H1 (cell line): Measurements from ENCODE around the gene USP54. TPM values are rescaled to one million over a fixed set of nuclear protein-coding genes. Genes with fewer than 3 reads are reported as not detected.

Experiments
- CTCF ChIA-PET: fragments of 300-600 bp; sonication (Branson Sonifier 250); formaldehyde crosslinking; loops from one replicate; lab custom pipeline; 2021; ENCODE audit not compliant: partially characterized antibody; lab: Charles Lee
- POLR2A ChIA-PET: fragments of 300-600 bp; sonication (Branson Sonifier 250); formaldehyde crosslinking; loops from one replicate; lab custom pipeline; 2021; ENCODE audit warnings: inconsistent platforms; ENCODE audit not compliant: partially characterized antibody; lab: Charles Lee
- DNase-seq, 2 experiments: peaks; one replicate each; pipeline versions ENCODE4 v3.0.0 to v3.0.0-alpha.2; 2010 to 2022; ENCODE audit warnings: low spot score in 2 of 2, low read depth in 1 of 2, mixed read lengths in 1 of 2
- FAIRE-seq: peaks from 2 replicates; lab custom pipeline; 2011; peaks lifted over from hg19 to GRCh38; lab: Jason Lieb, UNC
- H2AFZ ChIP-seq: 2 replicates; pipeline ENCODE4 v1.8.1; 2012; ENCODE audit warnings: low read length, inconsistent platforms
- H2AK5ac ChIP-seq: 2 replicates; pipeline ENCODE4 v1.6.1; 2013; ENCODE audit warnings: low read depth, low read length
- H2BK120ac ChIP-seq: replicated peaks from 2 replicates; pipeline ENCODE3; 2013; ENCODE audit warnings: low read depth, low read length, inconsistent platforms
- H2BK12ac ChIP-seq: 2 replicates; pipeline ENCODE4 v1.6.1; 2013; ENCODE audit warnings: low read depth, low read length
- H2BK15ac ChIP-seq: 2 replicates; pipeline ENCODE4 v1.6.1; 2013; ENCODE audit warnings: low read length
- H2BK20ac ChIP-seq: 2 replicates; pipeline ENCODE4 v1.6.1; 2013; ENCODE audit warnings: low read length
- H2BK5ac ChIP-seq: 2 replicates; pipeline ENCODE4 v1.6.1; 2013; ENCODE audit warnings: low read depth, low read length
- H3K14ac ChIP-seq: 2 replicates; pipeline ENCODE4 v1.6.1; 2013; ENCODE audit warnings: inconsistent platforms; ENCODE audit not compliant: insufficient read length
- H3K18ac ChIP-seq: 2 replicates; pipeline ENCODE4 v1.6.1; 2013; ENCODE audit warnings: low read length; ENCODE audit errors: extremely low read depth
- H3K23ac ChIP-seq: 2 replicates; pipeline ENCODE4 v1.6.1; 2013; ENCODE audit warnings: inconsistent platforms; ENCODE audit not compliant: insufficient read length
- H3K23me2 ChIP-seq: 2 replicates; pipeline ENCODE4 v1.6.1; 2013; ENCODE audit warnings: low read depth, low read length
- H3K27ac ChIP-seq: 2 replicates; pipeline ENCODE4 v1.6.1; 2011; ENCODE audit warnings: low read depth, low read length, inconsistent platforms
- H3K27me3 ChIP-seq, 4 experiments: replicated peaks in 1 of 4; 1 replicate in 1 of 4; 2 replicates in 3 of 4; pipeline versions ENCODE4 v1.6.1 to v1.8.1; 2011 to 2013; ENCODE audit warnings: low read length in 3 of 4, mild to moderate bottlenecking in 3 of 4, inconsistent platforms in 2 of 4, mixed read lengths in 2 of 4, moderate library complexity in 1 of 4; ENCODE audit not compliant: control insufficient read depth in 3 of 4, insufficient read depth in 3 of 4; ENCODE audit errors: extremely low read depth in 1 of 4
- H3K36me3 ChIP-seq, 4 experiments: 2 replicates each; pipeline versions ENCODE4 v1.6.1 to v1.8.1; 2011 to 2013; ENCODE audit warnings: mild to moderate bottlenecking in 4 of 4, low read length in 3 of 4, moderate library complexity in 2 of 4, control low read depth in 1 of 4, inconsistent platforms in 1 of 4; ENCODE audit not compliant: insufficient read depth in 4 of 4, control insufficient read depth in 2 of 4
- H3K4ac ChIP-seq: replicated peaks from 2 replicates; pipeline ENCODE3; 2013; ENCODE audit warnings: low read length, low read depth, mixed read lengths, inconsistent platforms; ENCODE audit not compliant: insufficient read length
- H3K4me1 ChIP-seq, 4 experiments: replicated peaks in 1 of 4; 1 replicate in 1 of 4; 2 replicates in 3 of 4; pipeline versions ENCODE4 v1.6.1 to v1.8.1; 2011 to 2013; ENCODE audit warnings: low read length in 3 of 4, inconsistent platforms in 2 of 4, mixed read lengths in 1 of 4; ENCODE audit not compliant: insufficient read depth in 4 of 4, control insufficient read depth in 3 of 4
- H3K4me2 ChIP-seq, 2 experiments: 2 replicates each; pipeline versions ENCODE4 v1.6.1 to v1.8.1; 2011 to 2013; ENCODE audit warnings: low read depth in 2 of 2, low read length in 2 of 2, control low read depth in 1 of 2, inconsistent platforms in 1 of 2, mild to moderate bottlenecking in 1 of 2; ENCODE audit not compliant: insufficient read depth in 1 of 2
- H3K4me3 ChIP-seq, 4 experiments: fragments of 200-600, 300-600 bp in 1 of 4; sonication (generic), shearing (Covaris generic), sonication (Bioruptor Twin) in 1 of 4; 2 replicates each; pipeline versions ENCODE4 v1.5.1 to v1.8.1; 2011 to 2016; ENCODE audit warnings: low read length in 4 of 4, low read depth in 3 of 4, control low read depth in 2 of 4, inconsistent platforms in 2 of 4, mild to moderate bottlenecking in 2 of 4, mixed read lengths in 1 of 4, moderate library complexity in 1 of 4; ENCODE audit not compliant: insufficient read depth in 2 of 4; ENCODE audit errors: extremely low read depth in 1 of 4
- H3K56ac ChIP-seq: replicated peaks from 2 replicates; pipeline ENCODE3; 2013; ENCODE audit warnings: low read depth, mild to moderate bottlenecking, mixed read lengths, low read length, inconsistent platforms; ENCODE audit not compliant: insufficient read length
- H3K79me1 ChIP-seq: 2 replicates; pipeline ENCODE4 v1.6.1; 2013; ENCODE audit warnings: low read depth, low read length, control low read depth
- H3K79me2 ChIP-seq, 2 experiments: 2 replicates each; pipeline versions ENCODE4 v1.6.1 to v1.8.1; 2012 to 2013; ENCODE audit warnings: low read length in 2 of 2, mild to moderate bottlenecking in 2 of 2, inconsistent platforms in 1 of 2; ENCODE audit not compliant: insufficient read depth in 2 of 2, control insufficient read depth in 1 of 2
- H3K9ac ChIP-seq, 4 experiments: replicated peaks in 1 of 4; 1 replicate in 1 of 4; 2 replicates in 3 of 4; pipeline versions ENCODE4 v1.6.1 to v1.8.1; 2011 to 2013; ENCODE audit warnings: low read depth in 3 of 4, low read length in 3 of 4, control low read depth in 2 of 4, mild to moderate bottlenecking in 2 of 4, moderate library complexity in 2 of 4, inconsistent platforms in 1 of 4; ENCODE audit errors: extremely low read depth in 1 of 4
- H3K9me3 ChIP-seq, 2 experiments: 2 replicates each; pipeline versions ENCODE4 v1.6.1 to v1.8.1; 2012 to 2013; ENCODE audit warnings: mild to moderate bottlenecking in 2 of 2, moderate library complexity in 2 of 2, control low read depth in 1 of 2, inconsistent platforms in 1 of 2, low read depth in 1 of 2, low read length in 1 of 2, mixed read lengths in 1 of 2; ENCODE audit not compliant: insufficient read depth in 2 of 2
- H4K20me1 ChIP-seq, 2 experiments: replicated peaks in 1 of 2; 2 replicates each; pipeline versions ENCODE3 to v1.8.1; 2011 to 2013; ENCODE audit warnings: inconsistent platforms in 2 of 2, low read length in 2 of 2, mild to moderate bottlenecking in 1 of 2; ENCODE audit not compliant: insufficient read depth in 2 of 2, control insufficient read depth in 1 of 2
- H4K5ac ChIP-seq: 2 replicates; pipeline ENCODE4 v1.6.1; 2013; ENCODE audit warnings: low read length, low read depth, mixed read lengths, inconsistent platforms; ENCODE audit not compliant: insufficient read length
- H4K8ac ChIP-seq: 2 replicates; pipeline ENCODE4 v1.8.0; 2013; ENCODE audit warnings: mild to moderate bottlenecking, moderate library complexity, low read length, inconsistent platforms; ENCODE audit not compliant: insufficient read depth; ENCODE audit errors: extremely low read depth
- H4K91ac ChIP-seq: replicated peaks from 2 replicates; pipeline ENCODE3; 2013; ENCODE audit warnings: low read length, mixed read lengths, inconsistent platforms; ENCODE audit not compliant: insufficient read length
- CBX8 ChIP-seq: fragments of 300-800, 300-1000 bp; sonication (generic); IDR thresholded peaks from 2 replicates; pipeline ENCODE4 v1.7.1; 2016; ENCODE audit warnings: low read depth, low read length, borderline replicate concordance
- CTBP2 ChIP-seq: IDR thresholded peaks from 2 replicates; pipeline ENCODE4 v1.7.0; 2011; ENCODE audit warnings: borderline replicate concordance, mild to moderate bottlenecking, moderate library complexity, mixed read lengths, low read length; ENCODE audit not compliant: insufficient read depth, insufficient read length
- NRF1 ChIP-seq: IDR thresholded peaks from 2 replicates; pipeline ENCODE4 v1.6.1; 2011; ENCODE audit warnings: mild to moderate bottlenecking, low read depth, low read length, improper control_type of control experiment
- PHF8 ChIP-seq: fragments of 200-600 bp; sonication (generic); conservative IDR thresholded peaks from 2 replicates; pipeline ENCODE4 v1.7.1; 2012; ENCODE audit warnings: low read depth, mild to moderate bottlenecking, inconsistent platforms, low read length, moderate library complexity
- RFX5 ChIP-seq: IDR thresholded peaks from 2 replicates; pipeline ENCODE4 v1.6.1; 2011; ENCODE audit warnings: low read depth, low read length, improper control_type of control experiment, borderline replicate concordance
- RNF2 ChIP-seq: fragments of 200-900, 300-1000 bp; sonication (generic); IDR thresholded peaks from 2 replicates; pipeline ENCODE4 v1.7.1; 2016; ENCODE audit warnings: borderline replicate concordance, low read depth, mild to moderate bottlenecking, antibody characterized with exemption, low read length; ENCODE audit not compliant: poor library complexity, severe bottlenecking; ENCODE audit errors: missing control alignments
- ZNF274 ChIP-seq: IDR thresholded peaks from 2 replicates; pipeline ENCODE4 v1.7.0; 2012; ENCODE audit warnings: low read length, borderline replicate concordance; ENCODE audit errors: extremely low read depth
- whole genome bisulfite sequencing, 2 experiments: shearing (Covaris generic) in 1 of 2; methylation state at CpG; one replicate each; pipeline versions ENCODE4 v1.1.6 to v1.1.7; 2013 to 2015; ENCODE audit warnings: low lambda C conversion rate in 2 of 2, mixed read lengths in 2 of 2, inconsistent platforms in 1 of 2, low coverage in 1 of 2, missing lambda C conversion rate in 1 of 2; ENCODE audit not compliant: insufficient replicate concordance in 2 of 2, insufficient coverage in 1 of 2, insufficient read length in 1 of 2; ENCODE audit errors: extremely low coverage in 1 of 2, missing lambda C conversion rate in 1 of 2; 5-methylcytosine and 5-hydroxymethylcytosine counted together
- polyA plus RNA-seq, 7 experiments: library from polyadenylated mRNA; depleted of rRNA in 3 of 7; stranded (reverse) in 5 of 7; unstranded in 2 of 7; fragments of >200 nt in 5 of 7; fragments of 200-250 nt in 2 of 7; gene quantifications; 1 replicate in 5 of 7; 2 replicates in 1 of 7; 4 replicates in 1 of 7; pipeline versions ENCODE4 v1.2.1 to v1.2.3, GENCODE V29; 2011 to 2013; ENCODE audit warnings: missing spikeins in 2 of 7, mixed read lengths in 2 of 7
- total RNA-seq: library from RNA; stranded (reverse); fragmentation: NEBNext Ultra II Directional; extraction: Animal tissue kit (Norgen Biotek cat#: 25700); gene quantifications from 2 replicates; pipeline ENCODE4 v1.2.1, GENCODE V29; 2021
- TF ChIP-seq, protein P1 (sequence below): IDR thresholded peaks from 2 replicates; pipeline ENCODE4 v1.6.1; 2012; ENCODE audit warnings: inconsistent platforms
- TF ChIP-seq, protein P2 (sequence below): IDR thresholded peaks from 2 replicates; pipeline ENCODE4 v1.6.1; 2011; ENCODE audit warnings: low read length, improper control_type of control experiment
- TF ChIP-seq, protein P3 (sequence below): IDR thresholded peaks from 2 replicates; pipeline ENCODE4 v1.6.1; 2012; ENCODE audit warnings: inconsistent platforms

The USP54 gene
- total and polyA plus RNA-seq, 2 of the 8 experiments (the other 6 are each of a cell fraction or from before 2014, with no cell fraction given): 46.2 to 65.6 TPM

DNA sequence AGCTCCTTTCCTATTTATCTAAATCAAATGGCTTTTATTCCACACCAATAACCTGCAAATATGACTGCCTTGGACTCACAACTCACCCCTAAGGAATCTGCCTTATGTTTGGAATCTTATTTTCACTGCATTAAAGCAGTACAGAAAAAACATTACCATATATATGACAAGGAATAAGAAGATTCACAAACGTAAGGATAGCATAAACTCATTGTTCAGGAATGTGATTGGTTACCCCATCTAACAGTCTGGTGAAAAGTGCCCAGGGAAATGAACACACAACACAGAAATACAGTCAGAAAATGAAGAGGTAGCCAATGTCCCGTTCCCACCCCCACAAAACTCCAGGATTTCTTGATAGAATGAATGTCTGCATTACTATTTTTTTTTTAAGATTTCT lies 97.4 kb downstream of the USP54 start:
- no peaks in the 10 kb centered on the region; the same call in 1 of the 2 replicates for H3K23me2 ChIP-seq
- TF ChIP-seq CTBP2 (no peak), CBX8 (no peak), RFX5 (no peak), PHF8 (no peak), ZNF274 (no peak), RNF2 (no peak), NRF1 (no peak)
- TF ChIP-seq, protein P1, sequence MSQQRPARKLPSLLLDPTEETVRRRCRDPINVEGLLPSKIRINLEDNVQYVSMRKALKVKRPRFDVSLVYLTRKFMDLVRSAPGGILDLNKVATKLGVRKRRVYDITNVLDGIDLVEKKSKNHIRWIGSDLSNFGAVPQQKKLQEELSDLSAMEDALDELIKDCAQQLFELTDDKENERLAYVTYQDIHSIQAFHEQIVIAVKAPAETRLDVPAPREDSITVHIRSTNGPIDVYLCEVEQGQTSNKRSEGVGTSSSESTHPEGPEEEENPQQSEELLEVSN: no peak
- TF ChIP-seq, protein P2, sequence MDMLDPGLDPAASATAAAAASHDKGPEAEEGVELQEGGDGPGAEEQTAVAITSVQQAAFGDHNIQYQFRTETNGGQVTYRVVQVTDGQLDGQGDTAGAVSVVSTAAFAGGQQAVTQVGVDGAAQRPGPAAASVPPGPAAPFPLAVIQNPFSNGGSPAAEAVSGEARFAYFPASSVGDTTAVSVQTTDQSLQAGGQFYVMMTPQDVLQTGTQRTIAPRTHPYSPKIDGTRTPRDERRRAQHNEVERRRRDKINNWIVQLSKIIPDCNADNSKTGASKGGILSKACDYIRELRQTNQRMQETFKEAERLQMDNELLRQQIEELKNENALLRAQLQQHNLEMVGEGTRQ: no peak
- TF ChIP-seq, protein P3, sequence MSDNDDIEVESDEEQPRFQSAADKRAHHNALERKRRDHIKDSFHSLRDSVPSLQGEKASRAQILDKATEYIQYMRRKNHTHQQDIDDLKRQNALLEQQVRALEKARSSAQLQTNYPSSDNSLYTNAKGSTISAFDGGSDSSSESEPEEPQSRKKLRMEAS: no peak
- ChIA-PET CTCF (interaction anchor here (1.1 to 1.3 kb wide), 2 partner anchors 8 to 150 kb away, joined by 3 to 4 read pairs; no protein-coding TSS in a partner anchor), POLR2A (interaction anchor here (1.1 to 1.2 kb wide), 2 partner anchors 13 to 132 kb away, joined by 3 read pairs; no protein-coding TSS in a partner anchor)
- FAIRE-seq: no peak
- H3K79me1 ChIP-seq: no peaks in the 10 kb centered on the region
- H3K4ac ChIP-seq: no peak overlapping the region
- peaks cover 3 to 6% (median 5%) of the 10 kb centered on the region in 4 experiments; a peak in 4 of 8 replicates for H3K36me3 ChIP-seq
- H4K8ac ChIP-seq: no peak overlapping the region
- H3K18ac ChIP-seq: no peak overlapping the region
- WGBS, 2 experiments: 86% methylated on average over 2 of the region's 2 CpGs; no CpG with 5 or more reads in 1 of the 2 experiments
- H3K9me3 ChIP-seq: no peaks in the 10 kb centered on the region
- no peak overlapping the region for H2AFZ ChIP-seq
- H2BK5ac ChIP-seq: no peak overlapping the region
- no peak overlapping the region for H3K27ac ChIP-seq
- H2BK120ac ChIP-seq: no peak overlapping the region
- H2BK12ac ChIP-seq: no peak overlapping the region
- H2BK15ac ChIP-seq: no peak overlapping the region
- H3K4me2 ChIP-seq: peak overlapping the region in 1 of 2 experiments; percentile 59; a peak in 2 of 4 replicates
- H3K23ac ChIP-seq: no peak overlapping the region
- H3K14ac ChIP-seq: no peak overlapping the region
- H3K9ac ChIP-seq: no peak overlapping the region
- H3K56ac ChIP-seq: no peak overlapping the region
- no peak overlapping the region for H4K91ac ChIP-seq
- H3K79me2 ChIP-seq: peaks cover 0 to 55% of the 10 kb centered on the region in 2 experiments; a peak in 3 of 4 replicates
- no peak for DNase-seq
- H3K27me3 ChIP-seq: no peaks in the 10 kb centered on the region
- peak overlapping the region in 1 of 4 experiments; percentile 77; a peak in 1 of 8 replicates for H3K4me3 ChIP-seq
- H4K5ac ChIP-seq: no peak overlapping the region
- no peak overlapping the region for H2AK5ac ChIP-seq
- no peak overlapping the region for H2BK20ac ChIP-seq
- no peaks in the 10 kb centered on the region for H4K20me1 ChIP-seq
- H3K4me1 ChIP-seq: peaks cover 4 to 5% (median 4%) of the 10 kb centered on the region in 4 experiments; a peak in 6 of 7 replicates
